ENCODE results near the gene COG5.

Gene COG5

GRCh38 chr7:107359520-107360316 lies 204.0 kb downstream of the COG5 start:
- no peak overlapping the region for H3K4me3 ChIP-seq (ENCODE audit: low read length in 2 of 2)

GRCh38 chr7:107355616-107356015 lies 208.1 kb downstream of the COG5 start:
- Histone ChIP-seq H3K4me3 (ENCODE audit: low read length in 2 of 2) (no peak overlapping the region), H3K9me3 (ENCODE audit: control insufficient read depth in 2 of 2, low read length in 2 of 2) (no peaks in the 10 kb centered on the region), H3K4me1 (ENCODE audit: control insufficient read depth in 2 of 2, insufficient read depth in 2 of 2, low read length in 2 of 2) (no peaks in the 10 kb centered on the region)

More at GRCh38 chr7:107359520-107360316, 204.0 kb downstream of the COG5 start:
- Histone ChIP-seq H3K4me1 (ENCODE audit: control insufficient read depth in 2 of 2, insufficient read depth in 2 of 2, low read length in 2 of 2) (no peaks in the 10 kb centered on the region), H3K9ac (ENCODE audit: low read depth in 1 of 2, low read length in 2 of 2) (no peak overlapping the region), H3K9me3 (ENCODE audit: control insufficient read depth in 2 of 2, low read length in 2 of 2) (no peaks in the 10 kb centered on the region), H3K27ac (ENCODE audit: low read depth in 2 of 2, low read length in 2 of 2) (no peak overlapping the region), H3K27me3 (ENCODE audit: control insufficient read depth in 2 of 2, insufficient read depth in 2 of 2, low read length in 2 of 2) (no peaks in the 10 kb centered on the region), H3K36me3 (ENCODE audit: control insufficient read depth in 2 of 2, insufficient read depth in 2 of 2, low read length in 2 of 2) (peaks cover 21 to 24% of the 10 kb centered on the region in 2 donors)

GRCh38 chr7:107354640-107355039 lies 209.1 kb downstream of the COG5 start:
- no peaks in the 10 kb centered on the region for H3K27me3 ChIP-seq (ENCODE audit: control insufficient read depth in 2 of 2, insufficient read depth in 2 of 2, low read length in 2 of 2)
- no peak overlapping the region for H3K9ac ChIP-seq (ENCODE audit: low read depth in 1 of 2, low read length in 2 of 2)
- H3K36me3 ChIP-seq (ENCODE audit: control insufficient read depth in 2 of 2, insufficient read depth in 2 of 2, low read length in 2 of 2), result peaks cover 4% of the 10 kb centered on the region in 2 donors
- no peak overlapping the region for H3K27ac ChIP-seq (ENCODE audit: low read depth in 2 of 2, low read length in 2 of 2)
- H3K4me1 ChIP-seq (ENCODE audit: control insufficient read depth in 2 of 2, insufficient read depth in 2 of 2, low read length in 2 of 2), result no peaks in the 10 kb centered on the region
- no peak overlapping the region for H3K4me3 ChIP-seq (ENCODE audit: low read length in 2 of 2)
- no peaks in the 10 kb centered on the region for H3K9me3 ChIP-seq (ENCODE audit: control insufficient read depth in 2 of 2, low read length in 2 of 2)

More at GRCh38 chr7:107355616-107356015, 208.1 kb downstream of the COG5 start:
- H3K27me3 ChIP-seq (ENCODE audit: control insufficient read depth in 2 of 2, insufficient read depth in 2 of 2, low read length in 2 of 2), result no peaks in the 10 kb centered on the region
- H3K27ac ChIP-seq (ENCODE audit: low read depth in 2 of 2, low read length in 2 of 2), result no peak overlapping the region
- H3K36me3 ChIP-seq (ENCODE audit: control insufficient read depth in 2 of 2, insufficient read depth in 2 of 2, low read length in 2 of 2), result peaks cover 14% of the 10 kb centered on the region in 2 donors
- H3K9ac ChIP-seq (ENCODE audit: low read depth in 1 of 2, low read length in 2 of 2), result no peak overlapping the region

DNA sequence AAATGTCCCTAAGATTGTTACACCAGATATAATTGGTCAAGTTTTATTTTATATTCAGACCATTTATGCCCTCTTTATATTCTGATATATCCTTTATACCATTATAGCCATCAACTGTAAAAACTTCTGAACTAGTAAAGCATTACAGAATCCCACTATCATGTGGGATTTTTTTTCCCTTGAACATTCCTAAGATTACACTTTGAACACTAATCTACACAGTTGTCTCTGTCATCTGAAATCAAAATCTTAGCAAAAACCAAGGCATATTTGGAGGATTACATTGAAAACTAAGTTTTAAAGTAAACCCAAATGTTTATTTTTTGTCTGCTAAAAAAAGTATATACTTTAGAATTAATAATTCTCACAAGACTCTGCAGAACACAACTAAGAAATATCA lies 210.0 kb downstream of the COG5 start:
- no peak overlapping the region for H3K4me3 ChIP-seq (ENCODE audit: low read length in 2 of 2)

GRCh38 chr7:107345898-107346297 lies 217.8 kb downstream of the COG5 start:
- H3K9me3 ChIP-seq (ENCODE audit: control insufficient read depth in 2 of 2, low read length in 2 of 2), result no peaks in the 10 kb centered on the region
- H3K9ac ChIP-seq (ENCODE audit: low read depth in 1 of 2, low read length in 2 of 2), result no peak overlapping the region
- no peak overlapping the region for H3K4me3 ChIP-seq (ENCODE audit: low read length in 2 of 2)
- no peaks in the 10 kb centered on the region for H3K36me3 ChIP-seq (ENCODE audit: control insufficient read depth in 2 of 2, insufficient read depth in 2 of 2, low read length in 2 of 2)
- H3K27me3 ChIP-seq (ENCODE audit: control insufficient read depth in 2 of 2, insufficient read depth in 2 of 2, low read length in 2 of 2), result no peaks in the 10 kb centered on the region
- H3K27ac ChIP-seq (ENCODE audit: low read depth in 2 of 2, low read length in 2 of 2), result no peak overlapping the region
- no peaks in the 10 kb centered on the region for H3K4me1 ChIP-seq (ENCODE audit: control insufficient read depth in 2 of 2, insufficient read depth in 2 of 2, low read length in 2 of 2)

More for the DNA sequence above, 210.0 kb downstream of the COG5 start:
- no peak overlapping the region for H3K27ac ChIP-seq (ENCODE audit: low read depth in 2 of 2, low read length in 2 of 2)
- H3K9me3 ChIP-seq (ENCODE audit: control insufficient read depth in 2 of 2, low read length in 2 of 2), result no peaks in the 10 kb centered on the region
- no peaks in the 10 kb centered on the region for H3K27me3 ChIP-seq (ENCODE audit: control insufficient read depth in 2 of 2, insufficient read depth in 2 of 2, low read length in 2 of 2)
- no peaks in the 10 kb centered on the region for H3K36me3 ChIP-seq (ENCODE audit: control insufficient read depth in 2 of 2, insufficient read depth in 2 of 2, low read length in 2 of 2)
- H3K9ac ChIP-seq (ENCODE audit: low read depth in 1 of 2, low read length in 2 of 2), result no peak overlapping the region
- no peaks in the 10 kb centered on the region for H3K4me1 ChIP-seq (ENCODE audit: control insufficient read depth in 2 of 2, insufficient read depth in 2 of 2, low read length in 2 of 2)

DNA sequence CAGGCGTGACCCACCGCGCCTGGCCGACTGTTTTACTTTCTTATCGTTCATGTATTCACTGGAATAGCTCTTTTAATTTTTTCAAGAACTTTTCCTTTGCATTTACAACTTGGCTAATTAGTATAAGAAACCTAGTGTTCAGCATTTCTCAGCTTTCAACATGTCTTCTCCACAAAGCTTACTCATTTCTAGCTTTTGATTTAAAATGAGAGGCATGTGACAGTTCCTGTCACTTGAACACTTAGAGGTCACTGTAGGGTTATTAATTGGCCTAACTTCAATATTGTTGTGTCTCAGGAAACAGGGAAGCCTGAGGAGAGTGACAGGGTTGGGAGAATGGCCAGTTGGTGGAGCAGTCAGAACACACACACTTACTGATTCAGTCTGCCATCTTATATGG lies 218.9 kb downstream of the COG5 start:
- H3K27me3 ChIP-seq (ENCODE audit: control insufficient read depth in 2 of 2, insufficient read depth in 2 of 2, low read length in 2 of 2), result no peaks in the 10 kb centered on the region
- no peak overlapping the region for H3K27ac ChIP-seq (ENCODE audit: low read depth in 2 of 2, low read length in 2 of 2)
- H3K9ac ChIP-seq (ENCODE audit: low read depth in 1 of 2, low read length in 2 of 2), result no peak overlapping the region
- no peaks in the 10 kb centered on the region for H3K36me3 ChIP-seq (ENCODE audit: control insufficient read depth in 2 of 2, insufficient read depth in 2 of 2, low read length in 2 of 2)
- H3K4me1 ChIP-seq (ENCODE audit: control insufficient read depth in 2 of 2, insufficient read depth in 2 of 2, low read length in 2 of 2), result no peaks in the 10 kb centered on the region
- no peak overlapping the region for H3K4me3 ChIP-seq (ENCODE audit: low read length in 2 of 2)
- no peaks in the 10 kb centered on the region for H3K9me3 ChIP-seq (ENCODE audit: control insufficient read depth in 2 of 2, low read length in 2 of 2)

GRCh38 chr7:107344286-107344685 lies 219.4 kb downstream of the COG5 start:
- H3K36me3 ChIP-seq (ENCODE audit: control insufficient read depth in 2 of 2, insufficient read depth in 2 of 2, low read length in 2 of 2), result no peaks in the 10 kb centered on the region
- H3K9me3 ChIP-seq (ENCODE audit: control insufficient read depth in 2 of 2, low read length in 2 of 2), result no peaks in the 10 kb centered on the region
- H3K4me1 ChIP-seq (ENCODE audit: control insufficient read depth in 2 of 2, insufficient read depth in 2 of 2, low read length in 2 of 2), result no peaks in the 10 kb centered on the region
- no peak overlapping the region for H3K4me3 ChIP-seq (ENCODE audit: low read length in 2 of 2)
- no peak overlapping the region for H3K9ac ChIP-seq (ENCODE audit: low read depth in 1 of 2, low read length in 2 of 2)
- H3K27me3 ChIP-seq (ENCODE audit: control insufficient read depth in 2 of 2, insufficient read depth in 2 of 2, low read length in 2 of 2), result no peaks in the 10 kb centered on the region
- H3K27ac ChIP-seq (ENCODE audit: low read depth in 2 of 2, low read length in 2 of 2), result no peak overlapping the region

GRCh38 chr7:107338080-107338479 lies 225.6 kb downstream of the COG5 start:
- H3K9ac ChIP-seq (ENCODE audit: low read depth in 1 of 2, low read length in 2 of 2), result no peak overlapping the region
- no peaks in the 10 kb centered on the region for H3K27me3 ChIP-seq (ENCODE audit: control insufficient read depth in 2 of 2, insufficient read depth in 2 of 2, low read length in 2 of 2)
- no peak overlapping the region for H3K27ac ChIP-seq (ENCODE audit: low read depth in 2 of 2, low read length in 2 of 2)
- H3K4me1 ChIP-seq (ENCODE audit: control insufficient read depth in 2 of 2, insufficient read depth in 2 of 2, low read length in 2 of 2), result no peaks in the 10 kb centered on the region
- no peak overlapping the region for H3K4me3 ChIP-seq (ENCODE audit: low read length in 2 of 2)
- no peaks in the 10 kb centered on the region for H3K9me3 ChIP-seq (ENCODE audit: control insufficient read depth in 2 of 2, low read length in 2 of 2)
- H3K36me3 ChIP-seq (ENCODE audit: control insufficient read depth in 2 of 2, insufficient read depth in 2 of 2, low read length in 2 of 2), result no peaks in the 10 kb centered on the region

GRCh38 chr7:107332488-107333269 lies 231.0 kb downstream of the COG5 start:
- Histone ChIP-seq H3K4me1 (ENCODE audit: control insufficient read depth in 2 of 2, insufficient read depth in 2 of 2, low read length in 2 of 2) (no peaks in the 10 kb centered on the region), H3K27me3 (ENCODE audit: control insufficient read depth in 2 of 2, insufficient read depth in 2 of 2, low read length in 2 of 2) (no peaks in the 10 kb centered on the region), H3K9me3 (ENCODE audit: control insufficient read depth in 2 of 2, low read length in 2 of 2) (no peaks in the 10 kb centered on the region), H3K4me3 (ENCODE audit: low read length in 2 of 2) (no peak overlapping the region), H3K9ac (ENCODE audit: low read depth in 1 of 2, low read length in 2 of 2) (no peak overlapping the region), H3K27ac (ENCODE audit: low read depth in 2 of 2, low read length in 2 of 2) (no peak overlapping the region), H3K36me3 (ENCODE audit: control insufficient read depth in 2 of 2, insufficient read depth in 2 of 2, low read length in 2 of 2) (peaks cover 0 to 3% of the 10 kb centered on the region in 2 donors)

- Histone ChIP-seq H3K4me1 (ENCODE audit: control insufficient read depth in 2 of 2, insufficient read depth in 2 of 2, low read length in 2 of 2) (no peaks in the 10 kb centered on the region), H3K36me3 (ENCODE audit: control insufficient read depth in 2 of 2, insufficient read depth in 2 of 2, low read length in 2 of 2) (peaks cover 0 to 3% of the 10 kb centered on the region in 2 donors), H3K9ac (ENCODE audit: low read depth in 1 of 2, low read length in 2 of 2) (no peak overlapping the region), H3K4me3 (ENCODE audit: low read length in 2 of 2) (no peak overlapping the region), H3K27ac (ENCODE audit: low read depth in 2 of 2, low read length in 2 of 2) (no peak overlapping the region), H3K9me3 (ENCODE audit: control insufficient read depth in 2 of 2, low read length in 2 of 2) (no peaks in the 10 kb centered on the region), H3K27me3 (ENCODE audit: control insufficient read depth in 2 of 2, insufficient read depth in 2 of 2, low read length in 2 of 2) (no peaks in the 10 kb centered on the region)
These were observed 233.2 kb downstream of the COG5 start for GRCh38 chr7:107330478-107330877.

Data from mucosa of rectum (tissue), 2 donors.